ENCODE data around the gene DENND5B.

- TF ChIP-seq CTCF (IDR thresholded peaks at IDR 0.05) = no peak
- TF ChIP-seq POLR2A (IDR thresholded peaks at IDR 0.05) = no peak
These were observed 69.0 kb downstream of the DENND5B start for GRCh38 chr12:31521964-31522363.

Measured in lower leg skin (tissue), 3 donors.